Mesenchymal stem cell (in vitro differentiated cells and primary cell): Measurements from ENCODE around the gene WNT8B.

Source experiments
- DNase-seq: peaks from one replicate; pipeline ENCODE4 v3.0.0-alpha.2; 2013
- H2AFZ ChIP-seq: one replicate; pipeline ENCODE4 v1.6.1; 2013; ENCODE audit warnings: low read depth, mild to moderate bottlenecking, control low read depth, inconsistent platforms, low read length, moderate library complexity
- H2AK5ac ChIP-seq: 2 replicates; pipeline ENCODE4 v1.6.1; 2013; ENCODE audit warnings: low read length, moderate library complexity, mild to moderate bottlenecking, inconsistent platforms; ENCODE audit not compliant: severe bottlenecking
- H2BK120ac ChIP-seq: one replicate; pipeline ENCODE4 v1.6.1; 2013; ENCODE audit warnings: low read depth, mild to moderate bottlenecking, inconsistent platforms, low read length, moderate library complexity
- H2BK12ac ChIP-seq, 2 experiments: one replicate each; pipeline ENCODE4 v1.6.1; 2013; ENCODE audit warnings: inconsistent platforms in 2 of 2, low read length in 2 of 2, mild to moderate bottlenecking in 2 of 2, moderate library complexity in 2 of 2, control low read depth in 1 of 2
- H2BK15ac ChIP-seq: one replicate; pipeline ENCODE4 v1.6.1; 2013; ENCODE audit warnings: mild to moderate bottlenecking, low read depth, inconsistent platforms; ENCODE audit not compliant: poor library complexity, severe bottlenecking
- H2BK5ac ChIP-seq: 2 replicates; pipeline ENCODE4 v1.6.1; 2013; ENCODE audit warnings: low read depth, mild to moderate bottlenecking, low read length, control low read depth, inconsistent platforms; ENCODE audit not compliant: poor library complexity, severe bottlenecking
- H3K14ac ChIP-seq, 2 experiments: one replicate each; pipeline ENCODE4 v1.6.1; 2013; ENCODE audit warnings: inconsistent platforms in 2 of 2, low read length in 2 of 2, control low read depth in 1 of 2, mild to moderate bottlenecking in 1 of 2, moderate library complexity in 1 of 2
- H3K18ac ChIP-seq, 2 experiments: one replicate each; pipeline ENCODE4 v1.6.1; 2013; ENCODE audit warnings: inconsistent platforms in 2 of 2, low read length in 2 of 2, control low read depth in 1 of 2, low read depth in 1 of 2, mild to moderate bottlenecking in 1 of 2
- H3K23ac ChIP-seq, 2 experiments: one replicate each; pipeline ENCODE4 v1.6.1; 2013; ENCODE audit warnings: inconsistent platforms in 2 of 2, low read length in 2 of 2, mild to moderate bottlenecking in 2 of 2, moderate library complexity in 2 of 2, control low read depth in 1 of 2
- H3K27ac ChIP-seq: 2 replicates; pipeline ENCODE4 v1.5.1; 2013; ENCODE audit warnings: mild to moderate bottlenecking, moderate library complexity, low read length, control low read depth, inconsistent platforms; ENCODE audit not compliant: poor library complexity, severe bottlenecking
- H3K27me3 ChIP-seq, 2 experiments: 2 replicates each; pipeline versions ENCODE4 v1.6.1 to v1.7.0; 2013; ENCODE audit warnings: low read length in 2 of 2, mild to moderate bottlenecking in 2 of 2, moderate library complexity in 2 of 2, control low read depth in 1 of 2, inconsistent platforms in 1 of 2; ENCODE audit not compliant: control insufficient read depth in 1 of 2, insufficient read depth in 1 of 2
- H3K36me3 ChIP-seq, 2 experiments: 2 replicates each; pipeline versions ENCODE4 v1.6.1 to v1.7.0; 2013; ENCODE audit warnings: low read length in 2 of 2, control low read depth in 1 of 2, inconsistent platforms in 1 of 2, low read depth in 1 of 2, mild to moderate bottlenecking in 1 of 2; ENCODE audit not compliant: insufficient read depth in 2 of 2, control insufficient read depth in 1 of 2
- H3K4ac ChIP-seq, 2 experiments: one replicate each; pipeline ENCODE4 v1.6.1; 2013; ENCODE audit warnings: inconsistent platforms in 2 of 2, low read length in 2 of 2, mild to moderate bottlenecking in 2 of 2, moderate library complexity in 2 of 2, control low read depth in 1 of 2, low read depth in 1 of 2
- H3K4me1 ChIP-seq: 2 replicates; pipeline ENCODE4 v1.6.1; 2013; ENCODE audit warnings: low read depth, low read length, control low read depth; ENCODE audit not compliant: control insufficient read depth, insufficient read depth
- H3K4me2 ChIP-seq: 2 replicates; pipeline ENCODE4 v1.6.1; 2013; ENCODE audit warnings: low read length, mild to moderate bottlenecking, inconsistent platforms; ENCODE audit not compliant: poor library complexity, severe bottlenecking
- H3K4me3 ChIP-seq, 2 experiments: 2 replicates each; pipeline versions ENCODE4 v1.5.1 to v1.7.0; 2013; ENCODE audit warnings: low read length in 2 of 2, mild to moderate bottlenecking in 2 of 2, control low read depth in 1 of 2, low read depth in 1 of 2; ENCODE audit not compliant: insufficient read depth in 1 of 2
- H3K79me1 ChIP-seq: replicated peaks from 2 replicates; pipeline ENCODE4 v1.6.1; 2013; ENCODE audit warnings: mild to moderate bottlenecking, control low read depth, low read length, inconsistent platforms; ENCODE audit not compliant: poor library complexity, severe bottlenecking
- H3K9ac ChIP-seq: 2 replicates; pipeline ENCODE4 v1.7.0; 2013; ENCODE audit warnings: mild to moderate bottlenecking, low read length, moderate library complexity
- H3K9me3 ChIP-seq: 2 replicates; pipeline ENCODE4 v1.7.0; 2013; ENCODE audit warnings: mild to moderate bottlenecking, low read length; ENCODE audit not compliant: control insufficient read depth
- H4K8ac ChIP-seq: one replicate; pipeline ENCODE4 v1.6.1; 2013; ENCODE audit warnings: inconsistent platforms, mild to moderate bottlenecking, low read length, moderate library complexity
- H4K91ac ChIP-seq: one replicate; pipeline ENCODE4 v1.6.1; 2013; ENCODE audit warnings: mild to moderate bottlenecking, low read length, inconsistent platforms
- WGBS: methylation state at CpG from one replicate; pipeline ENCODE4 v1.1.7; 2013; ENCODE audit warnings: mixed read lengths; 5-methylcytosine and 5-hydroxymethylcytosine counted together

WNT8B gene

GRCh38 chr10:100468978-100469377 lies 6.2 kb downstream of the WNT8B start:
- peaks cover 38 to 44% of the 10 kb centered on the region in 2 experiments for H3K27me3 ChIP-seq
- H3K14ac ChIP-seq = no peak overlapping the region
- no peak overlapping the region for H3K27ac ChIP-seq
- H2BK120ac ChIP-seq = no peak overlapping the region
- no peak overlapping the region for H2BK12ac ChIP-seq
- H2BK5ac ChIP-seq = no peak overlapping the region
- H4K91ac ChIP-seq = no peak overlapping the region
- no peak for DNase-seq
- H3K4me1 ChIP-seq = no peaks in the 10 kb centered on the region
- no peak overlapping the region for H2AK5ac ChIP-seq
- H4K8ac ChIP-seq = no peak overlapping the region
- H3K9ac ChIP-seq = no peak overlapping the region
- no peak overlapping the region for H3K18ac ChIP-seq
- no peaks in the 10 kb centered on the region for H3K79me1 ChIP-seq
- H3K4me3 ChIP-seq = no peak overlapping the region
- H3K4me2 ChIP-seq = no peak overlapping the region
- H2AFZ ChIP-seq = no peak overlapping the region
- no peaks in the 10 kb centered on the region for H3K36me3 ChIP-seq
- H3K9me3 ChIP-seq = no peaks in the 10 kb centered on the region
- no peak overlapping the region for H2BK15ac ChIP-seq
- H3K4ac ChIP-seq = no peak overlapping the region
- H3K23ac ChIP-seq = no peak overlapping the region

DNA sequence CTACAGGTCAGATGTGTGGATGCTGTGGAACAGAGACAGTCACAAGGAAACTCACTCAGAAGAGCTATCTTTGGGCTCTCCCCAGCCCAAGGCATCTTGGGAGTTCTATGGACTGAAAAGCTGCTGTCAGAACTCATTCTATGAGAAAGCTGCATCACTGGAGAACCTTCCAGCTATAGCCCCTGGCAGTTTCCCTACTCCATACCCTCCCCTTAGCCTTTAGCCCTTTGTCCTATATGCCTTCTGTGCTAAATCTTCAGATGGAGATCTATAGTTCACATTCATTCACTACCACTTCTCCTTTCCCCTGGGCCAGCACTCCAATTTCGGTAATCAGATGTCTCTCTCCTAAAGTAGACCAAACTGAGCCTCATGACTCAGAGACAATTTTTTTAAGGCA lies 6.9 kb downstream of the WNT8B start:
- H3K14ac ChIP-seq = no peak overlapping the region
- H2BK120ac ChIP-seq = no peak overlapping the region
- no peak overlapping the region for H2BK5ac ChIP-seq
- no peaks in the 10 kb centered on the region for H3K36me3 ChIP-seq
- H3K23ac ChIP-seq = no peak overlapping the region
- H3K18ac ChIP-seq = no peak overlapping the region
- H3K4me2 ChIP-seq = no peak overlapping the region
- peaks cover 41 to 42% of the 10 kb centered on the region in 2 experiments for H3K27me3 ChIP-seq
- no peak overlapping the region for H3K4ac ChIP-seq
- H3K27ac ChIP-seq = no peak overlapping the region
- H4K8ac ChIP-seq = no peak overlapping the region
- H2AK5ac ChIP-seq = no peak overlapping the region
- no peak overlapping the region for H3K9ac ChIP-seq
- H3K4me1 ChIP-seq = no peaks in the 10 kb centered on the region
- 97% methylated on average over 1 of the region's 1 CpG for WGBS
- no peak overlapping the region for H4K91ac ChIP-seq
- H2BK15ac ChIP-seq = no peak overlapping the region
- DNase-seq = no peak
- H3K4me3 ChIP-seq = no peak overlapping the region
- H2AFZ ChIP-seq = no peak overlapping the region
- H3K9me3 ChIP-seq = no peaks in the 10 kb centered on the region
- no peaks in the 10 kb centered on the region for H3K79me1 ChIP-seq
- H2BK12ac ChIP-seq = no peak overlapping the region

DNA sequence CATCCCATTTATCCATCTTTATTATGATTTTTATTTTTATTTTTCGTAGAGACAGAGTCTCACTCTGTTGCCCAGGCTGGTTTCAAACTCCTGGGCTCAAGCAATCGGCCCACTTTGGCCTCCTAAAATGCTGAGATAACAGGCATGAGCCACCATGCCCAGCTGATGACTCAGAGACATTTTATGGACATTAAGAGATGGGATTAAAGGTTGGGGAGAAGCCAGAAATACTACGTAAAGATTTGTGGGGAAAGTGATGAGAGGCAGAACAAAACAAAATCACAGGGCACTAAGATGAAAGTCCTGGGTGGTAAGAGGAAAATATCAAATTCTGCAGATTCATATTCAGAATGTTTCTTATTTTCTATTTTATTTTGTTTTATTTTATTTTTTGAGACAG lies 7.6 kb downstream of the WNT8B start:
- Histone ChIP-seq H3K9me3 (no peaks in the 10 kb centered on the region), H3K14ac (no peak overlapping the region), H2BK120ac (no peak overlapping the region), H3K18ac (no peak overlapping the region), H3K4me1 (no peaks in the 10 kb centered on the region), H3K23ac (no peak overlapping the region), H3K36me3 (no peaks in the 10 kb centered on the region), H3K4ac (no peak overlapping the region), H3K27me3 (peaks cover 40 to 42% of the 10 kb centered on the region in 2 experiments), H2BK12ac (no peak overlapping the region), H4K8ac (no peak overlapping the region), H3K4me3 (no peak overlapping the region), H3K4me2 (no peak overlapping the region), H2AK5ac (no peak overlapping the region), H2AFZ (no peak overlapping the region), H3K9ac (no peak overlapping the region), H2BK5ac (no peak overlapping the region), H3K79me1 (no peaks in the 10 kb centered on the region), H3K27ac (no peak overlapping the region), H4K91ac (no peak overlapping the region), H2BK15ac (no peak overlapping the region)
- WGBS = 79% methylated on average over 3 of the region's 3 CpGs
- DNase-seq = peak; percentile 2

DNA sequence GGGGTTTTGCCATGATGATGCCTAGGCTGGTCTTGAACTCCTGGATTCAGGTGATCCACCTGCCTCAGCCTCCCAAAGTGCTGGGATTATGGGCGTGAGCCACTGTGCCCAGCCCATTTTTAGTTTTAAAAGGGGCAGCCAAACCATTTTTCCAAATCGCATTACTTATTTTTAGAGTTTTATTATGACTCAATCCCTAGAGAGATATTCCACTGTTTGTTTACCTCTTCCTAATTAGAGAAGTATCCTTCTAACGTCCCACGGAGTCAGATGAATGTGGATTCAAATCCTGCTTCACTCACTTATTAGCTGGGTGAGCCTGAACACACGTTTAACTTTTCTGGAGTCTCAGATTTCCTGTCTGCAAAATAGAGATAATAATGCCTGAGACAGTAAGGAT lies 15.2 kb downstream of the WNT8B start:
- H3K18ac ChIP-seq = no peak overlapping the region
- 61% methylated on average over 4 of the region's 5 CpGs for WGBS
- H2BK5ac ChIP-seq = no peak overlapping the region

More for the DNA sequence above, 15.2 kb downstream of the WNT8B start:
- no peak overlapping the region for H3K27ac ChIP-seq
- no peak overlapping the region for H2BK120ac ChIP-seq
- DNase-seq = no peak
- no peaks in the 10 kb centered on the region for H3K79me1 ChIP-seq
- no peak overlapping the region for H2BK12ac ChIP-seq
- no peak overlapping the region for H4K91ac ChIP-seq
- H3K23ac ChIP-seq = no peak overlapping the region
- no peaks in the 10 kb centered on the region for H3K9me3 ChIP-seq
- H3K4me3 ChIP-seq = no peak overlapping the region
- H3K9ac ChIP-seq = no peak overlapping the region
- no peak overlapping the region for H2AFZ ChIP-seq
- peaks cover 44 to 59% of the 10 kb centered on the region in 2 experiments for H3K27me3 ChIP-seq
- H2AK5ac ChIP-seq = no peak overlapping the region
- peaks cover 13% of the 10 kb centered on the region for H3K4me1 ChIP-seq
- H3K4me2 ChIP-seq = no peak overlapping the region
- no peaks in the 10 kb centered on the region for H3K36me3 ChIP-seq
- H3K14ac ChIP-seq = no peak overlapping the region
- H2BK15ac ChIP-seq = no peak overlapping the region
- no peak overlapping the region for H3K4ac ChIP-seq
- H4K8ac ChIP-seq = no peak overlapping the region
